IMR-90 (cell line): ENCODE measurements around the gene AIFM2. TPM values are rescaled to one million over a fixed set of nuclear protein-coding genes. Genes with fewer than 3 reads are reported as not detected.

Experiments
- ATAC-seq: fragments of 200-7000 bp; cut with Tn5 transposase; 2 replicates; pipeline ENCODE4 v1.9.1; 2020; ENCODE audit warnings: low read depth, mild to moderate bottlenecking, moderate library complexity
- BruUV-seq: library from RNA; stranded (reverse); fragments of 400-500 nt; replicated peaks from 2 replicates; lab custom pipeline; 2021; lab: Mats Ljungman, UMichigan
- CTCF ChIA-PET: fragments of 300-600 bp; formaldehyde crosslinking; extraction: SDS; loops from one replicate; lab custom pipeline; 2021; ENCODE audit warnings: antibody characterized with exemption; lab: Yijun Ruan, JAX
- POLR2A ChIA-PET: fragments of 300-600 bp; sonication (Branson Sonifier 250); formaldehyde crosslinking; loops from one replicate; lab custom pipeline; 2022; ENCODE audit warnings: antibody characterized with exemption; ENCODE audit not compliant: unreplicated experiment; lab: Charles Lee
- DNase-seq: peaks from one replicate; pipeline ENCODE4 v3.0.0; 2013
- H2AFZ ChIP-seq: replicated peaks from 2 replicates; pipeline ENCODE3; 2013; ENCODE audit warnings: low read length, mild to moderate bottlenecking; ENCODE audit not compliant: poor library complexity
- H2AK5ac ChIP-seq: 2 replicates; pipeline ENCODE4 v1.6.1; 2013; ENCODE audit warnings: low read depth, low read length, inconsistent platforms
- H2AK9ac ChIP-seq: replicated peaks from 2 replicates; pipeline ENCODE3; 2013; ENCODE audit warnings: mild to moderate bottlenecking, low read depth, low read length, moderate library complexity; ENCODE audit not compliant: poor library complexity
- H2BK120ac ChIP-seq: 2 replicates; pipeline ENCODE4 v1.6.1; 2013; ENCODE audit warnings: low read depth, low read length, inconsistent platforms
- H2BK15ac ChIP-seq: 3 replicates; pipeline ENCODE4 v1.6.1; 2013; ENCODE audit warnings: low read depth, low read length, inconsistent platforms
- H2BK20ac ChIP-seq: 2 replicates; pipeline ENCODE4 v1.6.1; 2013; ENCODE audit warnings: low read depth, mild to moderate bottlenecking, inconsistent platforms, low read length, moderate library complexity
- H2BK5ac ChIP-seq: 2 replicates; pipeline ENCODE4 v1.6.1; 2013; ENCODE audit warnings: mild to moderate bottlenecking, low read depth, low read length, inconsistent platforms; ENCODE audit not compliant: poor library complexity, severe bottlenecking
- H3K14ac ChIP-seq: replicated peaks from 2 replicates; pipeline ENCODE4 v1.6.1; 2013; ENCODE audit warnings: low read depth, low read length, inconsistent platforms
- H3K18ac ChIP-seq: 2 replicates; pipeline ENCODE4 v1.6.1; 2013; ENCODE audit warnings: low read depth, low read length, control low read depth
- H3K23ac ChIP-seq: 2 replicates; pipeline ENCODE4 v1.6.1; 2013; ENCODE audit warnings: low read depth, low read length, inconsistent platforms
- H3K27ac ChIP-seq: 2 replicates; pipeline ENCODE4 v1.5.1; 2013; ENCODE audit warnings: mild to moderate bottlenecking, control low read depth, low read length; ENCODE audit not compliant: insufficient read depth
- H3K27me3 ChIP-seq: 2 replicates; pipeline ENCODE4 v1.6.1; 2013; ENCODE audit warnings: low read length; ENCODE audit not compliant: control insufficient read depth, insufficient read depth
- H3K36me3 ChIP-seq: 2 replicates; pipeline ENCODE4 v1.6.1; 2013; ENCODE audit warnings: low read length, mixed read lengths; ENCODE audit not compliant: control insufficient read depth, insufficient read depth
- H3K4ac ChIP-seq: 2 replicates; pipeline ENCODE4 v1.6.1; 2013; ENCODE audit warnings: low read depth, low read length, inconsistent platforms
- H3K4me1 ChIP-seq: 2 replicates; pipeline ENCODE4 v1.6.1; 2013; ENCODE audit warnings: low read length, mixed read lengths; ENCODE audit not compliant: control insufficient read depth, insufficient read depth
- H3K4me2 ChIP-seq: 2 replicates; pipeline ENCODE4 v1.6.1; 2013; ENCODE audit warnings: low read depth, mild to moderate bottlenecking, control low read depth, low read length, moderate library complexity
- H3K4me3 ChIP-seq: 2 replicates; pipeline ENCODE4 v1.5.1; 2013; ENCODE audit warnings: low read depth, mild to moderate bottlenecking, control low read depth, low read length, moderate library complexity; ENCODE audit not compliant: insufficient read depth
- H3K56ac ChIP-seq: 2 replicates; pipeline ENCODE4 v1.6.1; 2013; ENCODE audit warnings: low read length, inconsistent platforms; ENCODE audit not compliant: insufficient read depth; ENCODE audit errors: extremely low read depth
- H3K79me1 ChIP-seq, 2 experiments: 2 replicates each; pipeline ENCODE4 v1.6.1; 2013; ENCODE audit warnings: low read length in 2 of 2, inconsistent platforms in 1 of 2, low read depth in 1 of 2
- H3K9ac ChIP-seq: 2 replicates; pipeline ENCODE4 v1.6.1; 2013; ENCODE audit warnings: low read depth, low read length, control low read depth
- H3K9me1 ChIP-seq: 2 replicates; pipeline ENCODE4 v1.6.1; 2013; ENCODE audit warnings: low read length, inconsistent platforms; ENCODE audit not compliant: insufficient read depth
- H3K9me3 ChIP-seq: 2 replicates; pipeline ENCODE4 v1.6.1; 2013; ENCODE audit warnings: low read length; ENCODE audit not compliant: control insufficient read depth, insufficient read depth
- H4K20me1 ChIP-seq: 2 replicates; pipeline ENCODE4 v1.6.1; 2013; ENCODE audit warnings: low read length, inconsistent platforms; ENCODE audit not compliant: insufficient read depth
- H4K5ac ChIP-seq: 2 replicates; pipeline ENCODE4 v1.6.1; 2013; ENCODE audit warnings: mild to moderate bottlenecking, low read depth, low read length, control low read depth
- H4K8ac ChIP-seq, 2 experiments: 2 replicates each; pipeline ENCODE4 v1.6.1; 2013; ENCODE audit warnings: low read depth in 2 of 2, low read length in 2 of 2, control low read depth in 1 of 2, inconsistent platforms in 1 of 2
- H4K91ac ChIP-seq: 2 replicates; pipeline ENCODE4 v1.6.1; 2013; ENCODE audit warnings: low read depth, low read length, inconsistent platforms; ENCODE audit not compliant: insufficient read depth
- CEBPB ChIP-seq: IDR thresholded peaks from 2 replicates; pipeline ENCODE4 v1.6.1; 2012; ENCODE audit warnings: low read depth, low read length, improper control_type of control experiment
- CHD1 ChIP-seq: IDR thresholded peaks from 2 replicates; pipeline ENCODE4 v1.6.1; 2012; ENCODE audit warnings: low read depth, low read length, improper control_type of control experiment
- CTCF ChIP-seq: conservative IDR thresholded peaks from 2 replicates; pipeline ENCODE4 v1.5.1; 2012; ENCODE audit warnings: mild to moderate bottlenecking, low read depth, low read length, improper control_type of control experiment
- FOS ChIP-seq: fragments of 150-350 bp; IDR thresholded peaks from 2 replicates; pipeline ENCODE4 v1.6.1; 2016; ENCODE audit warnings: low read depth, low read length
- MAZ ChIP-seq: IDR thresholded peaks from 2 replicates; pipeline ENCODE4 v1.6.1; 2012; ENCODE audit warnings: low read depth, mild to moderate bottlenecking, low read length, improper control_type of control experiment, moderate library complexity, borderline replicate concordance
- NFE2L2 ChIP-seq: fragments of 150-350 bp; IDR thresholded peaks from 2 replicates; pipeline ENCODE4 v1.6.1; 2016; ENCODE audit warnings: low read depth, mild to moderate bottlenecking, low read length
- POLR2A ChIP-seq: IDR thresholded peaks from 2 replicates; pipeline ENCODE4 v1.6.1; 2012; ENCODE audit warnings: mild to moderate bottlenecking, low read depth, low read length
- RAD21 ChIP-seq: IDR thresholded peaks from 2 replicates; pipeline ENCODE4 v1.6.1; 2012; ENCODE audit warnings: low read length, improper control_type of control experiment
- RCOR1 ChIP-seq: IDR thresholded peaks from 2 replicates; pipeline ENCODE4 v1.6.1; 2012; ENCODE audit warnings: mild to moderate bottlenecking, low read length, improper control_type of control experiment; ENCODE audit not compliant: insufficient replicate concordance
- SMC3 ChIP-seq: fragments of 150-350 bp; IDR thresholded peaks from 2 replicates; pipeline ENCODE4 v1.6.1; 2016; ENCODE audit warnings: low read depth, mild to moderate bottlenecking, antibody characterized with exemption, low read length, moderate library complexity
- USF2 ChIP-seq: fragments of 150-350 bp; IDR thresholded peaks from 2 replicates; pipeline ENCODE4 v1.6.1; 2017; ENCODE audit warnings: mild to moderate bottlenecking, antibody characterized with exemption, low read length, low read depth
- WGBS, 2 experiments: methylation state at CpG; one replicate each; pipeline versions ENCODE4 v1.1.5 to v1.1.7; 2013; ENCODE audit warnings: missing lambda C conversion rate in 2 of 2; ENCODE audit not compliant: insufficient read length in 1 of 2; ENCODE audit errors: extremely low coverage in 2 of 2; 5-methylcytosine and 5-hydroxymethylcytosine counted together
- dilution Hi-C: fragments of 300-500 bp; cut with HindIII; formaldehyde crosslinking; loops from one replicate; pipeline ENCODE4 v1.14.3; 2018; ENCODE audit warnings: low sequenced_read_pairs; ENCODE audit not compliant: unreplicated experiment
- in situ Hi-C: fragments of 300-500 bp; cut with MboI; formaldehyde crosslinking; loops from 3 replicates; pipeline ENCODE4 v1.14.3; 2019; ENCODE audit warnings: low sequenced_read_pairs, inconsistent platforms, mixed read lengths
- intact Hi-C: fragments of 100-400 bp; cut with micrococcal nuclease; formaldehyde crosslinking; loops from 2 replicates; pipeline ENCODE4 v1.10.0; 2022
- polyA plus RNA-seq, 3 experiments: library from polyadenylated mRNA; depleted of rRNA; stranded (reverse); fragments of >200 nt; gene quantifications; 2 replicates each; pipeline ENCODE4 v1.2.3, GENCODE V29; 2012; ENCODE audit warnings: low replicate concordance in 1 of 3
- total RNA-seq: library from RNA; depleted of rRNA; stranded (reverse); fragments of >200 nt; gene quantifications from 2 replicates; pipeline ENCODE4 v1.2.3, GENCODE V29; 2012
- TF ChIP-seq, protein P1 (sequence below): fragments of 150-350 bp; IDR thresholded peaks from 2 replicates; pipeline ENCODE4 v1.6.1; 2016; ENCODE audit warnings: low read depth, mild to moderate bottlenecking, low read length, moderate library complexity, borderline replicate concordance

Gene AIFM2
- total and polyA plus RNA-seq, 2 of the 4 experiments (the other 2 are of a cell fraction) = 2.0 to 4.6 TPM

- Histone ChIP-seq H2AK9ac (no peak overlapping the region), H4K91ac (no peak overlapping the region), H2BK120ac (no peak overlapping the region), H3K14ac (no peak overlapping the region), H3K9ac (no peak overlapping the region), H2BK15ac (no peak overlapping the region), H3K79me1 (peaks cover 0 to 7% of the 10 kb centered on the region in 2 experiments; a peak in 1 of 4 replicates), H2BK20ac (no peak overlapping the region), H3K27ac (no peak overlapping the region), H3K56ac (no peak overlapping the region), H2AK5ac (no peak overlapping the region), H3K18ac (no peak overlapping the region), H3K27me3 (no peaks in the 10 kb centered on the region), H3K4me2 (no peak overlapping the region), H4K8ac (no peak overlapping the region), H3K4ac (no peak overlapping the region), H3K36me3 (no peaks in the 10 kb centered on the region), H4K20me1 (peaks cover 4% of the 10 kb centered on the region; the same call in 1 of the 2 replicates), H3K4me1 (no peaks in the 10 kb centered on the region), H2BK5ac (no peak overlapping the region), H3K9me1 (no peaks in the 10 kb centered on the region), H2AFZ (no peak overlapping the region), H3K9me3 (no peaks in the 10 kb centered on the region), H3K23ac (no peak overlapping the region), H4K5ac (no peak overlapping the region), H3K4me3 (no peak overlapping the region)
- ATAC-seq (no peak), DNase-seq (no peak)
- in situ Hi-C loops (no loop called here), intact Hi-C loops (no loop called here), dilution Hi-C loops (no loop called here)
- no peak for TF ChIP-seq RAD21
- no peak for TF ChIP-seq MAZ
- no peak for TF ChIP-seq NFE2L2
- TF ChIP-seq FOS = no peak
- no peak for TF ChIP-seq RCOR1
- TF ChIP-seq POLR2A = no peak
- no peak for TF ChIP-seq USF2
- no peak for TF ChIP-seq SMC3
- TF ChIP-seq, protein P1, sequence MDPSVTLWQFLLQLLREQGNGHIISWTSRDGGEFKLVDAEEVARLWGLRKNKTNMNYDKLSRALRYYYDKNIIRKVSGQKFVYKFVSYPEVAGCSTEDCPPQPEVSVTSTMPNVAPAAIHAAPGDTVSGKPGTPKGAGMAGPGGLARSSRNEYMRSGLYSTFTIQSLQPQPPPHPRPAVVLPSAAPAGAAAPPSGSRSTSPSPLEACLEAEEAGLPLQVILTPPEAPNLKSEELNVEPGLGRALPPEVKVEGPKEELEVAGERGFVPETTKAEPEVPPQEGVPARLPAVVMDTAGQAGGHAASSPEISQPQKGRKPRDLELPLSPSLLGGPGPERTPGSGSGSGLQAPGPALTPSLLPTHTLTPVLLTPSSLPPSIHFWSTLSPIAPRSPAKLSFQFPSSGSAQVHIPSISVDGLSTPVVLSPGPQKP = no peak
- TF ChIP-seq CTCF = no peak
- TF ChIP-seq CEBPB = no peak
- TF ChIP-seq CHD1 = no peak
- no TSS peak for BruUV-seq
- POLR2A ChIA-PET = no interaction called here
- CTCF ChIA-PET = no interaction called here
- 100% methylated on average over 2 of the region's 10 CpGs; no CpG with 5 or more reads in 1 of the 2 experiments for WGBS, 2 experiments
These were observed 69.1 kb downstream of the AIFM2 start for GRCh38 chr10:70063418-70064098.
